PC-9 (cell line): ENCODE results near the gene SELENOF.

Experiments used
- CTCF ChIP-seq: fragments of 200-600 bp; sonication (generic); conservative IDR thresholded peaks from 2 replicates; pipeline ENCODE4 v1.6.1; 2017; ENCODE audit warnings: mixed run types, antibody characterized with exemption, mild to moderate bottlenecking, moderate library complexity
- EZH2 ChIP-seq: fragments of 200-600 bp; sonication (generic); IDR thresholded peaks from 2 replicates; pipeline ENCODE4 v1.8.0; 2017; ENCODE audit warnings: antibody characterized with exemption, low read depth

GRCh38 chr1:86872086-86872485 lies 41.8 kb downstream of the SELENOF start:
- no peak for TF ChIP-seq CTCF
- no peak for TF ChIP-seq EZH2
